Prostate gland (tissue), 2 donors: ENCODE measurements around the gene GORASP1. TPM values are rescaled to one million over a fixed set of nuclear protein-coding genes. Genes with fewer than 3 reads are reported as not detected.

ENCODE experiments used
- DNase-seq: peaks from one replicate; pipeline ENCODE4 v3.0.0-alpha.2; 2019; ENCODE audit warnings: low spot score
- H3K27ac ChIP-seq, 2 donors: fragments of 200-600 bp; sonication (generic); 2 replicates each; pipeline ENCODE4 v1.5.1; 2017 to 2019
- H3K27me3 ChIP-seq: fragments of 200-600 bp; sonication (generic); replicated peaks from 2 replicates; pipeline ENCODE4 v1.5.1; 2019; ENCODE audit not compliant: insufficient read depth
- H3K36me3 ChIP-seq, 2 donors: fragments of 200-600 bp; sonication (generic); 1 replicate in 1 of 2; 2 replicates in 1 of 2; pipeline versions ENCODE4 v1.5.1 to v1.8.1; 2017 to 2019
- H3K4me1 ChIP-seq: fragments of 200-600 bp; sonication (generic); replicated peaks from 2 replicates; pipeline ENCODE4 v1.5.1; 2019
- H3K4me3 ChIP-seq, 2 donors: fragments of 200-600 bp; sonication (generic); 2 replicates each; pipeline ENCODE4 v1.5.1; 2017 to 2019
- H3K9me3 ChIP-seq: fragments of 200-600 bp; sonication (generic); 2 replicates; pipeline ENCODE4 v1.5.1; 2017
- CTCF ChIP-seq, 4 experiments: fragments of 200-600 bp in 2 of 4; fragments of 450-650 bp in 2 of 4; sonication (generic) in 2 of 4; IDR thresholded peaks; 1 replicate in 3 of 4; 2 replicates in 1 of 4; pipeline ENCODE4 v1.5.1; 2016 to 2019; ENCODE audit warnings: antibody characterized with exemption in 4 of 4, mild to moderate bottlenecking in 2 of 4, moderate library complexity in 2 of 4
- POLR2A ChIP-seq: fragments of 450-650 bp; IDR thresholded peaks from one replicate; pipeline ENCODE4 v1.6.1; 2016; ENCODE audit warnings: antibody characterized with exemption, mild to moderate bottlenecking
- POLR2AphosphoS5 ChIP-seq: sonication (generic); formaldehyde crosslinking; IDR thresholded peaks from one replicate; pipeline ENCODE4 v1.6.1; 2017; ENCODE audit warnings: antibody characterized with exemption
- WGBS: methylation state at CpG from one replicate; pipeline ENCODE4 v1.1.5; 2018; 5-methylcytosine and 5-hydroxymethylcytosine counted together
- intact Hi-C: fragments of 100-400 bp; cut with DNase I; formaldehyde crosslinking; loops from one replicate; pipeline ENCODE4 v1.14.2; 2022
- total RNA-seq, 2 donors: library from RNA; depleted of rRNA; stranded (reverse); fragments of >200 nt; gene quantifications; one replicate each; pipeline ENCODE4 v1.1.0, GENCODE V29; 2016

GORASP1 gene
- total RNA-seq, 2 donors from 2014 or later = 76.5 to 104 TPM

- no peak for DNase-seq
- H3K36me3 ChIP-seq = peaks cover 0 to 16% of the 10 kb centered on the region in 2 donors
- no peak for TF ChIP-seq CTCF (IDR thresholded peaks at IDR 0.05)
- no peak for TF ChIP-seq POLR2A
- TF ChIP-seq POLR2AphosphoS5 = no peak
- no peak overlapping the region for H3K27ac ChIP-seq
- no peaks in the 10 kb centered on the region for H3K9me3 ChIP-seq
- WGBS = 65% methylated on average over 7 of the region's 7 CpGs
- no peaks in the 10 kb centered on the region for H3K27me3 ChIP-seq
- no peak overlapping the region for H3K4me3 ChIP-seq
- intact Hi-C loops = no loop called here
- peaks cover 4% of the 10 kb centered on the region for H3K4me1 ChIP-seq
Observed at GRCh38 chr3:39094851-39095677, 12.4 kb downstream of the GORASP1 start.

DNA sequence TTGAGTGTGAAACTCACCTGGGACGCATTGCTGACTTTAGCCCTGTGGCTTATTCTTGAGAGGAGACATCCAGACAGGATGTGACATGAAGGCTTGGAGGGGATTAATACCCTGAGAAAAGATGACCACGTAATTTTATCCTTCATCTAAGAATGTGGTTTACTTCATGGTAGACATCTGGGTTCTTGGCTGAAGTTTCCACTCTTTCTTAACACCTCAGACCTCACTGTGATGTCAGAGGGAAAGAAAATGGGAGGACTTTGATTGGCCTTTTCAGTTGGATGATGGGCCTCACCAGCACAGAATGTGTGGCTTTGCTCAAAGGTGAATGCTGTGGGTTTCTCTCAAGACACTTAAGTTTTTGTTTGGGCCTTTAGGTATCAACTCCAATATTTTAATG lies 16.5 kb downstream of the GORASP1 start:
- no peak for TF ChIP-seq POLR2A
- no peak for TF ChIP-seq POLR2AphosphoS5
- 84% methylated on average over 2 of the region's 2 CpGs for WGBS
- no peak overlapping the region for H3K4me3 ChIP-seq
- no peak for DNase-seq
- H3K9me3 ChIP-seq = no peaks in the 10 kb centered on the region
- H3K36me3 ChIP-seq = no peaks in the 10 kb centered on the region
- no peaks in the 10 kb centered on the region for H3K4me1 ChIP-seq
- no peaks in the 10 kb centered on the region for H3K27me3 ChIP-seq
- H3K27ac ChIP-seq = no peak overlapping the region
- intact Hi-C loops = no loop called here

DNA sequence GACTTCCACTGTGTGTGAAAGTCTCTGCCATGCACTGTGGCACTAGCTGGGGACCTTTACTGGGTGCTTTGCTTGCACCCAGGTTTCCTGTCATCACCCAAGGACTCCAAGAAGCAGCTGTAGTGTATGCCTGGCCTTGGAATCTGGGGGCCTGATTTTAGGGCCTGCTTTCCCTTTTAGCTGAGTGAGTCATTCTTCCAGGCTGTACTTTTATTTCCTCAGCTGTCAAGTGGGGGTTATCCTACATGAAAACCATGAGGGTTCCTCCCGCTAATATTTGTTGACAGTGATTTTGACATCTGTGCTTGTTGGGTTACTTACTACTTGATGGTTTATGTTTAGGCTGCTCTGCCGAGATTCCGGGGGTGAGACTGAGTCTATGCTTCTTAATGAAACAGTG lies 18.5 kb downstream of the GORASP1 start:
- no peak for DNase-seq
- no peaks in the 10 kb centered on the region for H3K36me3 ChIP-seq
- H3K27me3 ChIP-seq = no peaks in the 10 kb centered on the region
- intact Hi-C loops = no loop called here
- WGBS = 85% methylated on average over 3 of the region's 3 CpGs
- H3K9me3 ChIP-seq = no peaks in the 10 kb centered on the region
- no peak overlapping the region for H3K27ac ChIP-seq
- TF ChIP-seq POLR2A = no peak
- TF ChIP-seq POLR2AphosphoS5 = no peak
- no peak for TF ChIP-seq CTCF (IDR thresholded peaks at IDR 0.05)
- no peaks in the 10 kb centered on the region for H3K4me1 ChIP-seq
- no peak overlapping the region for H3K4me3 ChIP-seq

DNA sequence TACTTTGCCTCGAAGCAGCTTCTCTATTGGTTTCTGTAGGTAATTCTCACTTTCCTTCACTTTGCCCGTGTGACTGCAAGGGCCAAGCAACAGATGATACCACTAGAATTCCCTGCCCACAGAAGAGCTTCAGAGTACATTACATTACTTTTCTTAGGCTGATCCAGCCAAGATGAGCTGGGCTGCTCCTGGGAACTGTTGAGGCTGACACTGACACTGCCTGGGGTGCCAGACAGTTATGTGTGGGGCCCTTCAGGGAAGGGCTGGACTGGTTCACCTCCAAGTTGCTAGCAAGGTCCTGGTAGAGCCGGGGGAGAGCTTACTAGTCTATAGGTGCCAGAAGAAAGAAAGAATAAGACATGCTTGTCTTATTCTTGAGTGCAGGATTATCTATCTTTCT lies 19.0 kb downstream of the GORASP1 start:
- DNase-seq = no peak
- no peaks in the 10 kb centered on the region for H3K9me3 ChIP-seq
- H3K27ac ChIP-seq = no peak overlapping the region
- 94% methylated on average over 3 of the region's 3 CpGs for WGBS
- no peaks in the 10 kb centered on the region for H3K36me3 ChIP-seq
- no peak overlapping the region for H3K4me3 ChIP-seq
- H3K4me1 ChIP-seq = no peaks in the 10 kb centered on the region
- no peaks in the 10 kb centered on the region for H3K27me3 ChIP-seq
- TF ChIP-seq CTCF (IDR thresholded peaks at IDR 0.05) = no peak
- TF ChIP-seq POLR2AphosphoS5 = no peak
- TF ChIP-seq POLR2A = no peak
- intact Hi-C loops = no loop called here

DNA sequence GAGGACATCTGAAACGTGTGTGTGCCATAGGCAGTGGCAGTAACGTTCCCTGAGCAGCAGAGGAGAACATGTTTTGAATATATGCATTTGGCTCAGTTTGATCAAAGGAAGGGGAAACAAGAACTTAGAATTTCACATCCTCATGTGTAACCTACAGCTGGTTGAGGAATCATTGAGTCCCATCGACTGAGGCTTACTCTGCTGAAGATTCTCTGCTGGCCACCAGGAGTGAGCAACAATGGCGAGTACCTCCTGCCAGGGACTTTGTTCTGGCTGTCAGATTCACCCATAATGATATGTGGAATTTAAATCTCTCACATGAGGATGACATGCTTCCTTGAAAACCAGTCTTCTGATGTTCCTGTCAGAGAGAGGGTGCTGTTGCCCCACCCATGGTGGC lies 21.3 kb downstream of the GORASP1 start:
- intact Hi-C loops = no loop called here
- H3K36me3 ChIP-seq = no peaks in the 10 kb centered on the region
- H3K27ac ChIP-seq = no peak overlapping the region
- DNase-seq = no peak
- no peaks in the 10 kb centered on the region for H3K27me3 ChIP-seq
- no peak overlapping the region for H3K4me3 ChIP-seq
- no peaks in the 10 kb centered on the region for H3K4me1 ChIP-seq
- WGBS = 86% methylated on average over 4 of the region's 4 CpGs
- TF ChIP-seq POLR2A (no peak), POLR2AphosphoS5 (no peak), CTCF (IDR thresholded peaks at IDR 0.05) (no peak)
- H3K9me3 ChIP-seq = no peaks in the 10 kb centered on the region
